ENCODE results near the gene AP2B1.
"Not testable (repeated sequence)": the region's sequence is repeated elsewhere in the genome, so short reads cannot be mapped to it uniquely, and the experiment has no call there.

AP2B1 gene

GRCh38 chr17:35703308-35703707 is 116.2 kb downstream of the AP2B1 start:
- DNase-seq = not testable (repeated sequence)

GRCh38 chr17:35705230-35705629 is 118.1 kb downstream of the AP2B1 start:
- no peak for DNase-seq

- no peak for DNase-seq
Observed at GRCh38 chr17:35705705-35706104, 118.6 kb downstream of the AP2B1 start.

GRCh38 chr17:35708149-35708548 is 121.0 kb downstream of the AP2B1 start:
- no peak for DNase-seq

GRCh38 chr17:35708951-35709350 is 121.8 kb downstream of the AP2B1 start:
- DNase-seq = no peak

GRCh38 chr17:35709874-35710273 is 122.8 kb downstream of the AP2B1 start:
- DNase-seq = no peak

GRCh38 chr17:35710950-35711349 is 123.8 kb downstream of the AP2B1 start:
- DNase-seq = no peak

GRCh38 chr17:35713069-35713728 is 126.1 kb downstream of the AP2B1 start:
- DNase-seq = no peak

GRCh38 chr17:35714988-35715387 is 127.9 kb downstream of the AP2B1 start:
- DNase-seq = no peak

GRCh38 chr17:35715416-35715815 is 128.3 kb downstream of the AP2B1 start:
- no peak for DNase-seq

- no peak for DNase-seq
Observed at GRCh38 chr17:35716173-35716572, 129.1 kb downstream of the AP2B1 start.

- DNase-seq = no peak
Observed at GRCh38 chr17:35716897-35717465, 129.9 kb downstream of the AP2B1 start.

- DNase-seq = no peak
Observed at GRCh38 chr17:35717475-35717874, 130.4 kb downstream of the AP2B1 start.

- DNase-seq = no peak
Observed at GRCh38 chr17:35723735-35724134, 136.6 kb downstream of the AP2B1 start.

GRCh38 chr17:35725058-35725457 is 137.9 kb downstream of the AP2B1 start:
- DNase-seq = no peak

- DNase-seq = no peak
Observed at GRCh38 chr17:35725802-35726126, 138.6 kb downstream of the AP2B1 start.

GRCh38 chr17:35726127-35726952 is 139.2 kb downstream of the AP2B1 start:
- DNase-seq = no peak

GRCh38 chr17:35726953-35727460 is 139.9 kb downstream of the AP2B1 start:
- no peak for DNase-seq

GRCh38 chr17:35727635-35728034 is 140.5 kb downstream of the AP2B1 start:
- no peak for DNase-seq

GRCh38 chr17:35728551-35728950 is 141.4 kb downstream of the AP2B1 start:
- DNase-seq = no peak

GRCh38 chr17:35729405-35729833 is 142.3 kb downstream of the AP2B1 start:
- no peak for DNase-seq

- no peak for DNase-seq
Observed at GRCh38 chr17:35730400-35731005, 143.4 kb downstream of the AP2B1 start.

GRCh38 chr17:35731239-35731916 is 144.3 kb downstream of the AP2B1 start, which contains the start of gene RASL10B:
Gene RASL10B, plus strand, starts transcription at chr17:35731639. Its CDS starts 3,546 bp downstream, at chr17:35735185.
- no peak for DNase-seq
